ENCODE results near the gene ADAMTSL1. TPM values are rescaled to one million over a fixed set of nuclear protein-coding genes. Genes with fewer than 3 reads are reported as not detected.

ADAMTSL1 gene
- polyA plus RNA-seq, 4 donors = 10.2 to 93.0 (median 19.4) TPM

DNA sequence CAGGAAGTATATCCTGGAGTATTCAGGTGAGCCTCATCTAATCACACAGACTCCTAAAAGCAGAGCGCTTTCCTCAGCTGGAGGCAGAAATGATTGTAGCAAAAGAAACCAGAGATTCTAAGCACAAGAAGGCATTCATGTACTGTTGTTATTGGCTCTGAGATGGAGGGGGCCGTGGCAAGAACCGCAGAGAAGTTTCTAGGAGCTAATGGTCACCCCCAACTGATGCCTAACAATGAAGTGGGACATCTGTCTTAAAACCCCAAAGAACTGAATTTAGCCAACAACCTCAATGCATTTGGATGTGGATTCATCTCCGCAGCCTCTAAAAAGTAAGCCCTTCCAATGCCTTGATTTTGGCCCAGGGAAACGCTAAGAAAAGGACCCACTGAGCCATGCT is 76.3 kb downstream of the ADAMTSL1 start:
- DNase-seq (ENCODE audit: low read depth in 4 of 4, low spot score in 3 of 4) = no peak

GRCh38 chr9:18554244-18554643 is 80.3 kb downstream of the ADAMTSL1 start:
- DNase-seq (ENCODE audit: low read depth in 4 of 4, low spot score in 3 of 4) = no peak

DNA sequence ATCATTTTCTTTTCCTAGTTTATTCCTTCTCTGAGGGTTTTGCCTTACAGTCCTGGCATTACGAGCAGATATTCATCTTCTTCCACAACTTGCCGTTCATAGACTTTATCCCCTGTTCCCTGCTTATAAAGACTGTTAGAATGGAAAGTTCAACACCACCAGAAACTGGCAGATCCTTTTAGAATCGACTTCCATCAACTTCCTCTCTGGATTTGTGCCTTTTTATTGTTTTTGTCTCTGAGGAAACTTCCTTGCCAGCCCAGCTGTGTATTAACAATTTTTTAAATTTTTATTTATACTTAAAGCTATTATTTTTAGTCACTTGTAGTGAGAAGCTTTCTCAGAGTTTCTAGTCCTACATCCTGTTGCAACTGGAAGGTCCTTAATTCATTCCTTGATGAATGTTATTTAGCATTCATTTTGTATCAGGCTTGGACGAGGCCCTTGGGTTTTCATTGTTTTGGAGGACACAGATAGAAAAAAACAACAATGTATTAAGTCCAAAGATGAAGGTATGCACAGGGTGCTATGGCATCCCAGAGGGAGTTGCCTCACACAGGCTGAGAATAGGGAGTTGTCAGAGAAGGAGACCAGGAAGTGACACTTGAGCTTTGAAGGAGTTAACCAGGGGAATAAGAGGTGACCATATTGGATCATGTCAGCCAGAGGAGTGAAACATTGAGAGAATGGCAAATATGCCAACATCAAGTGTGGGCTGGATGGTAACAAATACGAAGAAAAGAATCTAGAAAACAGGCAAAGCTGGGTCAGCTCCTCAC is 81.3 kb downstream of the ADAMTSL1 start:
- DNase-seq (ENCODE audit: low read depth in 4 of 4, low spot score in 3 of 4) = no peak

DNA sequence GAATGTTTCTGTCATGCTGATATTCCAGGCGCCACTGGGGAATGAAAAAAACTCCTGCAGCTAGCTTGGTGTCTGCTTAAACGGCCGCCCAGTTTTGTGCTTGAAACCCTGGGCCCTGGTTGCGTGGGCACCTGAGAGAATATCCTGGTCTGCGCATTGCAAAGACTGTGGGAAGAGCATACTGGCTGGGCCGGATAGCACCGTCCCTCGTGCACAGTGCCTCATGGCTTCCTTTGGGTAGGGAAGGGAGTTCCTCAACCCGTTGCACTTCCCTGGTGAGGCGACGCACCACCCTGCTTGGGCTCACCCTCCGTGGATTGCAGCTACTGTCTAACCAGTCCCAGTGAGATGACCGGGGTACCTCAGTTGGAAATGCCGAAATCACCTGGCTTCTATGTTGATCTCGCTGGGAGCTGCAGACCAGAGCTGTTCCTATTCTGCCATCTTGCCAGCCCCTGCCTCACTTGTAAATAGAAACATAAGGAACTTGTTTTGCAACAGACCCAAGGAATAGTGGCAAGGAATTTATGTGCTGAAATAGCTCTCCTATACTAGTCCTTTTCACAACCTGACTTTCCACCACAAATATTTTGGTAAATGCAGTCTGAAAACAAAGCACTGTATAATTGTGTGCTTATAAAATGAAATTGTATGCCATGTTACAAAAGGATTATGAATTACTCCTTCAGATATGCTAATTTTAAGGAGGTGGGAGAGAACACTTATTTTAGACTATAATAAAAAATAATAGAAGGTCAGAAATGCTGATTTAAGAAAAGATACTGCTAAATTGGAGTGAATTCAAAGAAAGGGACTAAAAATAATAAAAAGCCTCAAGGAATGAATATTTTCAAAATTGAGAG is 90.3 kb downstream of the ADAMTSL1 start:
- no peak for DNase-seq (ENCODE audit: low read depth in 4 of 4, low spot score in 3 of 4)

GRCh38 chr9:18566121-18566520 is 92.2 kb downstream of the ADAMTSL1 start:
- DNase-seq (ENCODE audit: low read depth in 4 of 4, low spot score in 3 of 4) = no peak

DNA sequence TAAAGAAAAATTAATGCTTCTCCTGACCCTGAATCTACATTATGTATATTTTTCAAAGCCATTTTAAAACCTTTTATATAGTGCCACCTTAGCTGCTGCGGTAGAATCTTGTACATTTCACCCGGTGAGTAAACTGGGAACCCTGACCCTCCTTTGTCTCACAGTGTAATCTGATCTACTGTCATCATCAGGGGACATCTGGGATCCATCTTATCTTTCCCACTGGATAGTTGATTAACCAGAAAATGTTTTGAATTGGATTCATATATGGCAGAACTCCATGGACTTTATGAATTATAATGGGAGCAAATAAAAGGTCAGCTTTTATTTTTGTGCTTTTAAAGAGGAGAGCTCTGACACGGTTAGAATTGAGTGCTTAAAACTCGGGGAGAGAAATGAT is 95.0 kb downstream of the ADAMTSL1 start:
- no peak for DNase-seq (ENCODE audit: low read depth in 4 of 4, low spot score in 3 of 4)

- DNase-seq (ENCODE audit: low read depth in 4 of 4, low spot score in 3 of 4) = no peak
Observed at GRCh38 chr9:18569941-18570630, 96.1 kb downstream of the ADAMTSL1 start.

DNA sequence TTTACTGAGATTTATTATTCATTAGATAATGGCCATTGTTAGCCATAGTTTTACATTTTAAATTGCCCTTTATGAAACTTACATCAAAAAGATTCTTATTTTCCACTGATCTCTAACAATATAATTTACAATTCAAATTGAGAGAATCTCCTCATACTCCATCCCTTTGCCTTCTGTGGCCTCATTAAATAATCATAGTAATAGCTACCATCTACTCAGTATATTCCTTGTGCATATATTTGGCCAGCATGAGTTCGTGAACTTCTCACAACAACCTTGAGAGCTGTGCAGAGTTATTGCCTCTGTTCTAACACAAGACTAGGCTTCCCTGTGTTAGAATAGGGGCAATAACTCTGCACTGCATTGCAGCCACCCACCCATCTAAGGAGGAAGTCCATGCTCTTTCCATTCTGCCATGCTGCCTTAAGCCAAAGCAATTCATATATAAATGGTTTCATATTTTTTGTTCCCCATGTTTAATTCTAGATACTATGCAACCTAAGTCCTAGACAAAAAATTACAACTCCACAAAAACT is 99.1 kb downstream of the ADAMTSL1 start:
- DNase-seq (ENCODE audit: low read depth in 4 of 4, low spot score in 3 of 4) = no peak

DNA sequence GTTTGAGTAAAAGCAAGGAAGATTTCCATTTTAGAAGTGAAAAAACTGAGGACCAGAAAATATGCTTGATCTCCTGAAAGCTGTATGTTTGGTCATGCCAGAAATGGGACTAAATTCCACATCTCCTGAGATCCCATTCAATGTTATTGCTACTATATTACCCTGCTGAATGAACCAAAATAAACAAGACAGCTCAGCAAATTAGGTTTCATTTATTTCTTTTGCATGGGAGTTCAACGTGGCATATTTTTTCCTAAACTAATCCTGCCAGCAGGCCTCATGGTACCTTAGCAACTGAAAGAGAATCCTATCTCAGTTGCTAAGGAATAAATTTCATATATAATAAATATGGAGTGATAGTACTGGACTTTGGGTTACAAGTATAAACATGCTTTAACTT is 101.7 kb downstream of the ADAMTSL1 start:
- no peak for DNase-seq (ENCODE audit: low read depth in 4 of 4, low spot score in 3 of 4)

DNA sequence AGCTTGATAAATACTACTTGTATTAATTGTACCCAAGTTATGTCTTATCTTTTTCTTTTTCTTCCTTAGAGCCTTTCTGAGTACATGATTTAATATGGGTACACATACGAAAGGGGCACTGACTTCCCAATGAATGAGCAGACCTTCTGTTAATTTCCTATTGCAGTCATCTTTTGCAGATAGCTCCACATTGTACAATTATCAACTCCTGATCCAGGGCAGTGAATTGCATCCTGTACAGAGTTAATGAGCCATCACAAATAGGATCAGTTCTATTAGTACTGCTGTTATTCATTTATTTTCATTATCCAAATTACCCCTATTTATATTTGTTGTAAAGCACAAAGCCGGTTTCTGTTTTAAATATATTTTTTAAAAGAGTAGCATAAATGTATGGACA is 105.6 kb downstream of the ADAMTSL1 start:
- DNase-seq (ENCODE audit: low read depth in 4 of 4, low spot score in 3 of 4) = no peak

- DNase-seq (ENCODE audit: low read depth in 4 of 4, low spot score in 3 of 4) = no peak
Observed at GRCh38 chr9:18580151-18580550, 106.2 kb downstream of the ADAMTSL1 start.

- DNase-seq (ENCODE audit: low read depth in 4 of 4, low spot score in 3 of 4) = no peak
Observed at GRCh38 chr9:18585996-18586395, 112.0 kb downstream of the ADAMTSL1 start.

DNA sequence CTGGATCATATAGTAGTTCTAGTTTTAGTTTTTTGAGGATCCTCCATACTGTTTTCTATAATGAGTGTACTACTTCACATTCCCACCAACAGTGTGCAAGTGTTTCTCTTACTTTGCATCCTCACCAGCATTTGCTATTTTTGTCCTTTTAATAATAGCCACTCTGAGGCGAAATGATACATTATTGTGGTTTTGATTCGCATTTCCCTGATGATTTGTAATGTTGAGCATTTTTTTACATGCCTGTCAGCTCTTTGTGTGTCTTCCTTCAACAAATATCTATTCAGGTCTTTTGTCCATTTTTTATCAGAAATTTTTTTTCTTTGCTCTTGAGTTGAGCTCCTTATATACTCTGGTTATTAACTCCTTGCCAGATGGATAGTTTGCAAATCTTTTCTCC is 114.0 kb downstream of the ADAMTSL1 start:
- DNase-seq (ENCODE audit: low read depth in 4 of 4, low spot score in 3 of 4) = no peak

GRCh38 chr9:18591261-18591660 is 117.3 kb downstream of the ADAMTSL1 start:
- no peak for DNase-seq (ENCODE audit: low read depth in 4 of 4, low spot score in 3 of 4)

DNA sequence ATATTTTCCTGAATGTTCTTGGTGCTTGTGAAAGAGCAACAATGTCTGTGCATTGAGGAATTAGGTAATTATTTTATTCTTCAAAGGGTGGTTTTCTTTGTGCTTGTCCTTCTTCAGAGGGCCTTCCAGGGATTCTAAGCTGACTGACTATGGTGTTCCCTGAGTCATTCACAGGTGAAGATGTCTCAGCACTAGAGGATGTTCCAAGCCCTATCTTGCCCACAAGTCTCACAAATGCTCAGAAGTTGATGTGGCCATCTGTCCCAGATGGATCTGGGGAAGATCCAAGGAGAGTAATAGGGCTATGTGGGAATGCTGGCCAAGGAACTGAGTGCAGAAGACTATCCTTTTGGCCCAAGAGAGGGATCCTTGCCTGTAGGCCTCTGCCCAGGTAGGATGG is 120.9 kb downstream of the ADAMTSL1 start:
- DNase-seq (ENCODE audit: low read depth in 4 of 4, low spot score in 3 of 4) = no peak

GRCh38 chr9:18595597-18595996 is 121.6 kb downstream of the ADAMTSL1 start:
- no peak for DNase-seq (ENCODE audit: low read depth in 4 of 4, low spot score in 3 of 4)

DNA sequence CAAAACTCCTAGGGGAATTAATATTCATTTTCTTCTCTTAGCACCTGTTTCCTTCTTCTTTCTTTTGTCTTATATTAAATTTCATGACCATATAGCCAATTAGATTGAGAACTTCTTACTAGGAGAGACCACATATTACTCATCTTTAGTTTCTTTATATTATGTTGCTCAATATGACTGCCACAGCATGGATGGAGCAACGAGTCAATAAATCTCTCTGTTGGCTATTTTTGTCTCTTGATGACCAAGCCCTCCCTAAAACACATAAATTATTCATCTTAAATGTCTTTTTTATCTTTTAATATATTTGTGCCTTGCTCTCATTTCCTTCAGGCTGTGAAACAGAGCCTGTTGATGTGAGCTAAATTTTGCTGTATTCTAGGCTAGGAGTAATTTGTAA is 123.0 kb downstream of the ADAMTSL1 start:
- DNase-seq (ENCODE audit: low read depth in 4 of 4, low spot score in 3 of 4) = no peak

DNA sequence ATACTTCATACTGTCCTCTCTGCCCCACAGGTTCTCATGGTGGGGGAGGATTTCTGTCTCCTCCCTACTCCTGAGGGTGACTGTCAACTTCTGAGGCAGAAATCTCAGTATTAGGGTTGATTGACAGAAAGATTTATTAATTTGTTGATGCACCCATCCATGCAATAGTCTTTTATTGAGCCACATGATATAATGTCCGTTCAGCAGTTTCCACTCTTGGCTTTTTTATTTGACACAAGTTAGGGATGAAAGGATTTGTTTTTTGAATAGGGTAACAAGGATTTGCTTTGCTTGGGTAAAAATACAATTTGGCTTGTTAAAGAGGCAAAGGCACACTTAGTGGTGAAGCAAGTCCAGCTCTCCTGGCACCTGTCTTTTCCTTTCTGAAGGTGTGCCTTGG is 125.0 kb downstream of the ADAMTSL1 start:
- DNase-seq (ENCODE audit: low read depth in 4 of 4, low spot score in 3 of 4) = no peak

GRCh38 chr9:18601026-18601425 is 127.1 kb downstream of the ADAMTSL1 start:
- DNase-seq (ENCODE audit: low read depth in 4 of 4, low spot score in 3 of 4) = no peak

- DNase-seq (ENCODE audit: low read depth in 4 of 4, low spot score in 3 of 4) = no peak
Observed at GRCh38 chr9:18601956-18602355, 128.0 kb downstream of the ADAMTSL1 start.
